H4 (cell line): Measurements from ENCODE around the gene ECE1. TPM values are rescaled to one million over a fixed set of nuclear protein-coding genes. Genes with fewer than 3 reads are reported as not detected.
A peak's percentile ranks its signal among the peaks of the same experiment; 100 is the strongest.

Source experiments
- DNase-seq: peaks from one replicate; pipeline ENCODE4 v3.0.0-alpha.2; 2015; ENCODE audit warnings: low spot score
- total RNA-seq: library from RNA; depleted of rRNA; stranded (reverse); fragments of >200 nt; shearing (Covaris generic); gene quantifications from 2 replicates; pipeline ENCODE4 v1.2.3, GENCODE V29; 2014

The ECE1 gene
- total RNA-seq, 1 experiment from 2014 or later, result 55.2 TPM

- DNase-seq, result peak; percentile 74
Measured at GRCh38 chr1:21255284-21255942, 34.9 kb downstream of the ECE1 start.

DNA sequence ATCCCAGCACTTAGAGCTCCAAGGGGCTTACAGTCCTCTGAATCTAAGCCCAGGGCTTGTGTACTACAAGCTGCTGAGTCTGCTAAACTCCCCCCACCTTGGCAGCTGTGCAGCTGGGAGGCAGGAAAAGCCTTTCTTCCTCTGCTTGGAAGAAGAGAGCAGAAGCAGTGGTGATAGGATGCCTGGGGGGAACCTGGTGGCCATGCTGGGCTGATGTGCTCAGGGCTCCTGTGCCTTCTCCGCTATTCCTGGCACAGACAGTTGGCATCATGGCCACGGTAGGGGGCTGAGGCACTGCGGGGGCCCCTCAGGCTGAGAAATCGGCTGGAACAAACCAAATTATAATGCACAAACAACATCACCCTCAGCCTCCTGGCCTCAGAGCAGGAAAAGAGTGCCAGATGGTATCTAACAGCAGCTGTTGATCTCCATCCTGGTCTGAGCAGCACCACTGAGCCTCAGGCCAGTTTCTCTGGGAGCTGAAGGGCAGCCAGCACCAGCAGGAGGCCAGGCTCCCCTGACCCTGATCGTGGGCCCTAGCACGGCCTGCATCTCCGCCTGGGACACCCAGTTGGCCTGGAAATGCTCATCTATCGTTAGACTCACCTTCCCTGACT, 35.8 kb downstream of the ECE1 start:
- DNase-seq, result no peak

- DNase-seq, result peak; percentile 50
Measured at GRCh38 chr1:21251773-21252471, 38.3 kb downstream of the ECE1 start.

DNA sequence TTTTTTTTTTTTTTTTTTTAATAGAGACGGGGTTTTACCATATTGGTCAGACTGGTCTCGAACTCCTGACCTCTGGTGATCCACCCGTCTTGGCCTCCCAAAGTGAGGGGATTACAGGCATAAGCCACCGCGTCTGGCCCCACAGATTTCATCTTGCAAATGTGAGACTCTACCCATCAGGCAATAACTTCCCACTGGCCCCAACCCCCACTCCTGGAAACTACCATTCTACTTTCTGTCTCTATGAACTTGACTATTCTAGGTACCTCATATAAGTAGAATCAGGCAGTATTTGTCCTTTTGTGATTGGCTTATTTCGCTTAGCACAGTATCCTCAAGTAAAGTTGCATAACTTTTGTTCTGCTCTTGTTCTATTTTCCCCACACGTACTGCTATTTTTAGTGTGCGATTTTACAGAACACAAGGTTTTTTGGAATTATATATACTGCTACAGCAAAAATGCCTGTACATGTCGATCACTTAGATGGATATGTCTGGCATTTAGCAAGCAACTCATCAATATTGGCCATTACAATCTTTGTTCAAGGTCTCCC, 40.2 kb downstream of the ECE1 start:
- no peak for DNase-seq

DNA sequence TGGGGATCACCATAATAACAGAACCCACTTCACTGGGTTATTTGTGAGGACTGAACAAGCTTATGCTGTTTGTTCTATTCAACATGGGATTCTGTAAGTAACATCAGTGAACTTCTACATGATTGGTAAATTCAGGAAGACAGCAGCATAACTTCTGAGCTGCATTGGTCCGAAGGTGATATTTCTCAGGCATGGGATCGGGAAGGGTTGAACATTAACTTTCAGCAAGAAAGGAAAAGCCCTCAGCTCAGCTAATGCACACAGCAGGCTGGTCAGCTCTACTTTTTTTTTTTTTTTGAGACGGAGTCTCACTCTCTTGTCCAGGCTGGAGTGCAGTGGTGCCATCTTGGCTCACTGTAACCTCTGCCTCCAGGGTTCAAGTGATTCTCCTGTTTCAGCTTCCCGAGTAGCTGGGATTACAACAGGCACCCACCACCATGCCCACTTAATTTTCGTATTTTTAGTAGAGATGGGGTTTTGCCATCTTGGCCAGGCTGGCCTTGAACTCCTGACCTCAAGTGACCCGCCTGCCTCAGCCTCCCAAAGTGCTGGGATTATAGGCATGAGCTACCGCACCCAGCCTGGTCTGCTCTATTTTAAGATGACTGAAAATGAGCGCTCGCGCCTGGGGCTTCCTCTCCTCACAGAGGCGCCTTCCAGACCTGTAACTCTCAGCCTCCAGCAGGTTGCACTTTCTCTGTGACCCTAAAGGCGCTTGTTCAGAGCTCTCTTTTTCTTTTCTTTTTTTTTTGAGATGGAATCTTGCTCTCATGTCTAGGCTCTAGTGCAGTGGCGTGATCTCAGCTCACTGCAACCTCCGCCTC, 42.2 kb downstream of the ECE1 start:
- no peak for DNase-seq

GRCh38 chr1:21246905-21247642, 43.2 kb downstream of the ECE1 start:
- no peak for DNase-seq

GRCh38 chr1:21245688-21246229, 44.5 kb downstream of the ECE1 start:
- no peak for DNase-seq

DNA sequence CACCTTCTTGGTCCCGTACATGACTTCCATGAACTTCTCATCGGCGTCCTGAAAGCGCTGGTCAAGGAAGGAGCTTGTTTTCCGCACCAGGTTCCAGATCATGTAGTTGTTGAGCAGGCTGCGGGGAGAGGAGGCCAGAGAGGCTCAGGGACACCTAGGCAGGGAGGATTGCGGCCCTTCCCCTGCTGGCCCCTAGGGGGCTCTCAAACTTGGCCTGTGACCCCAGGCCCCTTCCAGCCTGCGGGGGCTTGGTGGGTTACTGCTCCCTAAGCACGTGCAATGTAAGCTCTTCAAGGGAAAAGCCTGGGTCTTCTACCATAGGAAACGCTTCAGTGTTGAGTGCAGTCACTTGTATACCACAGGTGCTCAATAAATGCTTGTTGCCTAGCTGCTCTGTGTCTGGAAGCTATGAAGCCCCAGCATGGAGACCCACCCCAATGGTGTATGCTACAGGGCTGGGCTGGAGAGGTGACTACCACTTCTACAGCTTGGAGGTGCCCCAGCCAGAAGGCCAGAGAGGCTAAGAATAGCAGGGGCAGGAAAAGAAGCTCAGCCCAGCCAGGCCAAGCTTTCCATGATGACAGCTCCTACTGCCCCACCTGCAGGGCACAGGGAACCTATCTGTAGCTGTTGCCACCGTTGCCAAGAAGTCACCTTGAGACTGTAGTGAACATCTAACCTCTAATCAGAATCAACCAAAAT, 45.1 kb downstream of the ECE1 start:
- no peak for DNase-seq

DNA sequence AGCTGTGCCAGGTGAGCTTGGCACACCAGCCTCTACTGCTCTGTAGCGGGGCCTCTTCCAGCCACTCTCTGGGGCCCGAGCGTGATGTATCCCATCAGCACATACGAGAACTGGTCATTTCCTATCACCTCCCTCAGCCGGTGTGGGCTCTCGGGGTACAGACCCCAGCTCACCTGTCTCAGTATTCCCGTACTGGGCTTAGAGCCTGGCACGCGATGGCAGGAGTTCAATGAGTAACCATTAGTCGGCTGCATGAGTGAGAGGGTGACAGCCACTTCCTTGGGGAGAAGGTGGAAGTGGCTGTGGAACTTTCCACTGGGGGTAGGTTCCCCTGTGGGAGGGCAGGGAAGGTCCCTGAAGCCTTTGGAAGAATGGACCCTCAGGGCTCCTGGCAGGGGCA, 46.1 kb downstream of the ECE1 start:
- no peak for DNase-seq

DNA sequence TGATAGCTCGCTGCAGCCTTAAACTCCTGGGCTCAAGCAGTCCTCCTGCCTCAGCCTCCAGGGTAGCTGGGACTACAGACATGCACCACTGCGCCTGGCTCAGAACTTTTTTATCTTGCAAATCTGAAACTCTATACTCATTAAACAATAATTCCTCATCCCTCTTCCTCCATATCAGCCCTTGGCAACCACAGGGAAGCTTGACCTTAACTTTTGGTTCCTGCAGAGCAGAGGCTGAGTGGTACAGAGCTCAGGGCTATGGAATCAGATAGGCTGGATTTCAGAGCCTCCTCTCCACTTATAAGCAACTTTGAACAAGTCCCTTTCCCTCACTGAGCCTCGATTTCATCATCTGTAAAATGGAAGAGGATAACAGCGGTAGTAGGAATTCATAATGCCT, 47.4 kb downstream of the ECE1 start:
- DNase-seq, result no peak

DNA sequence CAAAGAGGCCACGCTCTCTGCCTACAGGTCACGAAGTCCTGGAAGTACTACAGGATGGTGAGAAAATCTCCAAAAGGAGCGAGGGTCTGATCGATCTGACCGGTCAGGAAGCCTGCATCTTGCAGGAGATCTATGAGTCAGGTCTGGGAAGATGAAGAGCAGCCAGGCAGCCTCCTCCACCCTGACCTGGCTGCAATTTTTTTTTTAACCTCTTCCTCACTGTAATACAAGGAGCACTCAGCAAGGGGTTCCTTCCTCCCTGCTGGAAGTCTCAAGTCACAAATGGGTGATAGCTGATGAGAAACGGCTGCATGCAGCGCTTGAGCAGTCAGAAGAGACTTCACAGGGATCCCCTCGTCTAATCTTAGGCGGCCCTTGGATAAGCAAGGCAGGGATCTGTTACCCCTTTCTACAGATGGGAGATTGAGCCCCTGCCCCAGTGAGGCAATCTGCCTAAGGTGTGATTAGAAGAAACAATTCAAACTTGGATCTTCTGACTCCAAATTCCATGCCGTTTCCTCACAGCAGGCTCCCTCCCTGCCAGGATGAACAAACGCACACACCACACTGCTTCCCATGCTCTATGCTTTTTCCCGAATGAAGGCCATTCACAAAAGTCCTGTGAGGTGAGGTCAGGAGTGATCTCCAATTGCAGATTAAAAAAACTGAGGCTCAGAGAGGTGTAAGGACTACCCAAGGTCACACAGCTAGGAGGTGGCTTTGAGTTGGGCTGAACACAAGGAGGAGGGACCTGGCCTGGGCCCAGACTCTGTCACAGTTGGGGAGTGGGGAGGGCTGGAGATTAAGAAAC, 48.3 kb downstream of the ECE1 start:
- DNase-seq, result no peak

- DNase-seq, result no peak
Measured at GRCh38 chr1:21240706-21241105, 49.6 kb downstream of the ECE1 start.

GRCh38 chr1:21239221-21239620, 51.0 kb downstream of the ECE1 start:
- no peak for DNase-seq

GRCh38 chr1:21238141-21238800, 52.0 kb downstream of the ECE1 start:
- DNase-seq, result no peak

DNA sequence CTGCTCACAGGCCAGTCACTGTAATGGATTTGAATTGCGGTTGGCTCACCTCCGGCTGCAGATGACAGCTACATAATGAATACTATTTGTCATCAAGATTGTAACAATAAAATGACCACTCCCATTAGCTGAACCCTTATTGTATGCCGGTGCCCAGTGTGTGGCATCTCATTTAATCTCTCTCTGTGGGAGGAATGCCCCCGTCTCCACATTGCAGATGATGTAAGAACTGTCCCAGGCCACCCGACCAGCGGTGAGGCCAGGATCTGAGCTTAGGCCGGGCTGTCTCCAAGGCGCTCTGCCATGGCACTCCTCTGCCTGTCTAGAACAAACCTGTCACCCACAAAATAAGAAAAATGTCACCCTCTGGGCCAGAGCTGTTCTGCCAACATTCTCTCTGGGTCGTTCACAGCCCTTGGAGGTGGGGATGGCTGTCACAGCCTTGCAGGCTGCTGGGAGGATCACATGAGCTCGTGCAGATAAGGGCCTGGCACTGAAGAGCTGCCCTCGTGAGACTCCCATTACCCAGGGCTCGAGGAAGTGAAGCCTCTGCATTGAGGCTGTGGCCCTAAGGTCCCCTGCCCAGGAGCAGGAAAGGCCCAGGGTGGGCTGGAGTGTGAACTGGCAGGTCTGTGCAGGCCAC, 52.7 kb downstream of the ECE1 start:
- no peak for DNase-seq

- DNase-seq, result no peak
Measured at GRCh38 chr1:21236178-21236577, 54.1 kb downstream of the ECE1 start.

GRCh38 chr1:21234779-21235178, 55.5 kb downstream of the ECE1 start:
- DNase-seq, result no peak

- no peak for DNase-seq
Measured at GRCh38 chr1:21233490-21233889, 56.8 kb downstream of the ECE1 start.
